Measurements from ENCODE around the gene CDK5RAP2. TPM values are rescaled to one million over a fixed set of nuclear protein-coding genes. Genes with fewer than 3 reads are reported as not detected.
A peak's percentile ranks its signal among the peaks of the same experiment; 100 is the strongest.
"Not testable (repeated sequence)": the region's sequence is repeated elsewhere in the genome, so short reads cannot be mapped to it uniquely, and the experiment has no call there.

Gene CDK5RAP2
- polyA plus RNA-seq, 1 donor = 75.8 TPM

DNA sequence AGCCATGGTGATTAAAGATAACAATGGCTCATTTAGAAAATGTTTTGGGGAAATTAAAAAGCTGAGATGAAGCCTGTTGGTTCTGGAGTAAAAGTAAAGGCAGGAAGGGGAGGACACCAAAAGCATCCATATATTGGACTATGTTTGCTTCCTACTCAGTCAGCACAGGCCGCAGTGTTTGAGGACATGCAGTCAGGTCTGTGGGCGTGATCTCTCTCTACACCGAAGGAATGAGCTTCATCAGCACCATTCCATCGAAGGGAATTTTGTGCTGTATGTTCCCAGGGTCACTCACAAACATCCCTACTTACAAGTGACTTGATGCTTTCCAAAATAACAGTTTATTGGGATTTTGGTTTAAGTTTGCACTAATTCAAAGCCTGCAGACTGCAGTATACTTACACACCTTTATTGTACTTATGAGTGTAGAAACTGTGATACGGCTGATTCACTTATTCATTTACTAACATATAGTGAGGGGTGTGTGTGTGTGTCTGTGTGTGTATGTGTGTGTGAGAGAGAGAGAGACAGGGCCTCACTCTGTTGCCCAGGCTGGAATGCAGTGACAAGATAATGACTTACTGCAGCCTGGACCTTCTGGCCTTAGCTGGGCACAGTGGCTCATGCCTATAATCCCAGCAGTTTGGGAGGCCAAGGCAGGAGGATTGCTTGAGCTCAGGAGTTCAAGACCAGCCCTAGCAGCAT lies 13.4 kb upstream of the CDK5RAP2 start:
- DNase-seq = no peak

GRCh38 chr9:120592210-120592609 lies 12.2 kb upstream of the CDK5RAP2 start:
- no peak for DNase-seq

GRCh38 chr9:120587328-120587727 lies 7.4 kb upstream of the CDK5RAP2 start:
- no peak for DNase-seq

- peak; percentile 30 for DNase-seq
These were observed 4.0 kb upstream of the CDK5RAP2 start for GRCh38 chr9:120583958-120584369.

GRCh38 chr9:120579139-120580050 lies 572 bp downstream of the CDK5RAP2 start:
- no peak for DNase-seq

GRCh38 chr9:120574473-120574872 lies 5.5 kb downstream of the CDK5RAP2 start:
- no peak for DNase-seq

GRCh38 chr9:120572472-120572871 lies 7.5 kb downstream of the CDK5RAP2 start:
- no peak for DNase-seq

DNA sequence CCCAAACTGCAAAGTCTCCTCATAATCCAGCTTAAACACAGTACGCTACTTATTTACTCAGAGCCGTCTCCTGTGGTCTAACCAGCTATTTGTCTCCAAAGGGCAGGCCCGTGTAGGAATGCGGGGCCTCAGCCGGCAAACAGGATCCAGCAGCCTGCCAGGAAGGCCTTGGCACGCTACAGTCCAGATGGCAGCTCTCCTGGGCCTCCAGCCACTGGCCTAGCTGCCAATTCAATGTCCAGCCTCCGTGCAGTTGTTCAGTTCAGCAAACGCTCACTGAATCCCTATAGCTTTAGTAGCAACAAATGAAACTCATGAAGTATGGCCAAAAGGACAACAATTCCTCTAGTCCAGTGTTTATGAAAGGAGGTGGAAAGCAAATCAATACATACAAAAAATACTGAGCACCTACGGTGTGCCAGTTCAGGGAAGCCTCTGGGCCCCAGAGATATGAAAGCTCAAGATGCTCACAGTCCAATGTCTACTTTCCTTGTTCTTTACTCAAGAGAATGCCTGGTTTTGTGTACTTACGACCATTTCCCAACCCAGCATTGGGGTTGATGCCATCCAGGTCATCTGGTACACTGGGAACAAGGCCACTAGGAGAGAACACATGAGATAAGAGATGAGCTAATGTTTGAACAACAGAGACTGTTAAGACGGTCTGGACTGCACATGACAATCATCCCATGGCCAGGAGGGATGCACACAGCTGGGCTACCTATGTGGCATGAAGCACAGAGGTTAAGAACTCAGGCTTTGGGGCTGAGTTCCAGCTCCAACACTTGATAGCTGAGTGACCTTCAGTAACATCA lies 8.3 kb downstream of the CDK5RAP2 start:
- DNase-seq = no peak

DNA sequence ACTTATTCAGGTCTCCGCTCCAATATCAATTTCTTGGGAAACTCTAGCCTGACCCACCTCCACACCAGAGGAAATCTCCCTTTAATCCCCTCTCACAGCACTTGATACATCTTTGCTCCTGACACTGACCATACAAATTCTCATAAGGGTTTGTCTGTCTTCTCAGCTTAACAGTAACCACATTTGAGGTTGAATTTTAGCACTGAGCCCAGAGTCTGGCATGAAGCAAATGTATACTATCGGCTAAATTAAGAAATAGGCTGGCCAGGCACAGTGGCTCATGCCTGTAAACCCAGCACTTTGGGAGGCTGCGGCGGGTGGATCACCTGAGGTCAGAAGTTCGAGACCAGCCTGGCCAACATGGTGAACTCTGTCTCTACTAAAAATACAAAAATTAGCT lies 9.7 kb downstream of the CDK5RAP2 start:
- no peak for DNase-seq

- DNase-seq = no peak
These were observed 10.4 kb downstream of the CDK5RAP2 start for GRCh38 chr9:120569556-120569955.

GRCh38 chr9:120568816-120569215 lies 11.2 kb downstream of the CDK5RAP2 start:
- no peak for DNase-seq

DNA sequence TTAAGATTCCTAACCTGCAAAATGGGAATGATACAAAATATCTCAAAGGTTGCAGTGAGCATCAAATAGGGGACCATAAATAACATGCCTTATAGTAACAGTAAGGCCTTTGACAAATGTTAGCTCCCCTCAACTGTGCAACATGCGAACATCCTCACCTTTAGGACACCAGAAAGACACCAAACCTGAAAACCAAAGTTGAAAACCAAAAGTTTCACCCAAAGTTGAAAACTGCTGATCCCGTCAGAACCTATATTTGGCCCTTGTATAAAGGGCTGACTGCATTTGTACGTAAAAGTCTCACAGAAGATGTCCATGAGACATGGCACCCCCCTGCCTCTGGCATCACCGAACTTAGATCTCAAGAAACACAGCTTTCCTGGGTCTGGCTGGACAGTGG lies 12.1 kb downstream of the CDK5RAP2 start:
- no peak for DNase-seq

DNA sequence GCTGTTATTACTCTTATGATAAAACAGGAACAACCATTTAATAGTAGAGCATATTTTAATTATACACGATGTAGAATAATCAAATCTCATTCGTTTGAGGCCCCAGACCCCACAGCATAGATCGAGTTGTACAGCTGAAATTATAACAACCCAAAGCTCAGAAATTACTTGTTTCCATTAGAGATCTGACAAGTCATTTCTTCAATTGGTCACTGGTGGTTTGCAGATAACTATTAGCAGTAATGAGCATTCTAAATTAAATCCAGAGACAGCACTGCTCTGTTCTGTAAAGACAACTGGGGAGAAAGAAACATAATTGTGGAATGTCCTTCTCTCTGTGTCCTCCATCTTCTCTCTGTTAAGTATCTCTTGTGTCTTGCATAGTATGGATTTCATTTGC lies 12.9 kb downstream of the CDK5RAP2 start:
- no peak for DNase-seq

DNA sequence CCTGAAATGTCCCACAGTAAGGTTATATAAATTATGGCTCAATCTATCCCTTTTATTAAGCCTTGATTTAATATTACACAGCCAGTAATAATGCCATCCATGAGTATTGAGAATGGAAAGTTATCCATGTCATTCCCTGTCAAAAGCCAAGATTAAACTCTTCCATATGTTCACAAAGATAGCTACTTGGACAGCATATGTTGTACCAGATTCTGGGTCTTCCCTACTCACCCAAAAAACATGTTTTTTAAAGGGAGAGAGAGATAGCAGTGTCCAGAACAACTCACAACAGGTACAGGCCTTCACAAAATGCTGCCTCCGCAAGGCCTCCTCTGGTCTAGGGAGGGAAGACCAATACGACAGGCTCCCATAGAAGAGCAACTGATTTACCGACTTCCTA lies 15.4 kb downstream of the CDK5RAP2 start:
- no peak for DNase-seq

- no peak for DNase-seq
These were observed 17.0 kb downstream of the CDK5RAP2 start for GRCh38 chr9:120562861-120563443.

GRCh38 chr9:120561709-120562108 lies 18.3 kb downstream of the CDK5RAP2 start:
- DNase-seq = no peak

- DNase-seq = no peak
These were observed 20.4 kb downstream of the CDK5RAP2 start for GRCh38 chr9:120559546-120559945.

DNA sequence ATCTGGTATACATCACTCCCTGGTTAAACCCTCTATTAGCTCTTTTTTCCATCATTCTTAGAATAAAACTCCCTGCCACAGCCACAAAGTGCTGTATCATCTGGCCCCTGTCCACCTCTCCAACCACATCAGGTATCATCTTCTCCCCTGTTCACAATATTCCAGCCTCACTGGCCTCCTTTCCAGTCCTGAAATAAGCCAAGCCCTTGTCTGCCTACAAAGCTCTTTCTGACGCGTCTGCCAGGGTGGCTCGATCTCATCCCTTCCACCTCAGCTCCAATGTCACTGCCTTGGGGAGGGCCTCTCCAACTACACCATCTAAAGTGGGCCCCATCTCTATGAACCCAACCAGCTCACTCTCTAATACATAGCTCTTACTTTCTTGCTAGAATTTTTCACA lies 21.5 kb downstream of the CDK5RAP2 start:
- DNase-seq = no peak

GRCh38 chr9:120557205-120557604 lies 22.8 kb downstream of the CDK5RAP2 start:
- no peak for DNase-seq

GRCh38 chr9:120556775-120557174 lies 23.2 kb downstream of the CDK5RAP2 start:
- DNase-seq = no peak

DNA sequence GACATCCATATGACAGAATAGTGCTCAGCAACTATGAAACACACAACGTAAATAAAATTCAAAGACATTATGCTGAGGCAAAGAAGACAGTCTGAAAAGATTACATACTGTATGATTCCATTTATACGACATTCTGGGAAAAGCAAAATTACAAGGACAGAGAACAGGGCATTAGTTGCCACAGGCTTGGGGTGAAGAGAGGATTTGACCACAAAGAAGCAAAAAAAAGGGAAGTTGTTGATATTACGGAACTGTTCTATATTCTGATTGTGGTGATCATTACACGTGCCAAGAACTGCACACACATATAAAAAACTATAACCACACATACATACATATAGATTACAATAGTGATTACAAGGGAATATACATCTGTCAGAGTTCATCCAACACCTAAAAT lies 24.1 kb downstream of the CDK5RAP2 start:
- no peak for DNase-seq

GRCh38 chr9:120552210-120552704 lies 27.7 kb downstream of the CDK5RAP2 start:
- DNase-seq = not testable (repeated sequence)

Measured in left kidney (tissue), 2 donors.